Measurements from ENCODE around the gene SAMD9L.

GRCh38 chr7:93160410-93160809 lies 12.2 kb upstream of the SAMD9L start:
- TF ChIP-seq CTCF (IDR thresholded peaks at IDR 0.05; ENCODE audit: poor library complexity) (no peak), EZH2phosphoT487 (IDR thresholded peaks at IDR 0.05; ENCODE audit: low read depth, severe bottlenecking, unreplicated experiment) (no peak)

All from hepatocyte (in vitro differentiated cells).